Measurements from ENCODE around the gene GRB2.

Gene GRB2

DNA sequence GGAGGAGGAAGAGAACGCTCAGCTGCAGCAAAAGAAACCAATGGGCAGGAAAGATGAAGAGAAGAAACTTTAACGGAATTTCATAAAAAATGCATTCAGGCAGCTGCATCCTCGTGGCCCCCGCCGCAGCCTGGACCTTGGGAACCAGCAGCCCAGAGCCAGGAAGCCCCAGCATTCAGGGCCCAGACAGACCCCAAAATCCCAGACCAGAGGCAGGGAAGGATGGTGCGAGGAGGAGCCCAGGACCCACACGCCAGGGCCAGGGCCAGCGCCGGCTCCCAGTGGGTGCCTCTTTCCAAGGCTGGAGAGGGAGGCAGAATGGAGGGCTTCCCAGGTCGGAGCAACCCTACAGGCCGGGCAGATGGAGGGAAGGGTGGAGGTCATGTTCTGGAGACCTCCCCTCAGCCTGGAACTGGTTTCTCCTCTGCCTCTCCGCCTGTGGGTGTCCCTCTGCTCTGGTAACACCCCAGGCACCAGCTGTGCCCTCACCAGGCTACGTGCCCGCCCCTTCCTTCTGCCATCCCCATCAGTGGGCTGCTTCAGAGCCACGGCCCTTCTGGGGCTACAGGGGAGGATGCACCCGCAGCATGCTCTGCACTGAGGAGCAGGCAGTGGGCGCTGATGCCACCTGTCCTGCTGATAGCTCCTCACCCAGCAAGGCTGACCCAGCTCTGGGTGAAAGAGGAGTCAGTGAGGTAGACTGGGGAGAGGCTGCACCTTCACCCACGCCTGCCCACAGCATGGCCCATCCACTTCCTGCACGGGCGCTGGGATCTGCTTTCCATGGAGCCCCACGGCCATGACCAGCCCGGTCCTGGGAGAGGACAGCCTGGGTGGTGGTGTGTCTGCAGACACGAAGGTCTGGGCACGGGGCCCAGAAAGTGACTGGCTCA, 133.3 kb downstream of the GRB2 start:
- Mint-ChIP-seq H3K36me3 (peaks cover 28 to 43% of the 10 kb centered on the region in 2 donors), H3K27ac (peak overlapping the region; percentile 95), H3K4me1 (peaks cover 30 to 60% of the 10 kb centered on the region in 2 donors), H3K4me3 (peak overlapping the region; percentile 89 to 97), H3K9me3 (no peaks in the 10 kb centered on the region), H3K27me3 (no peaks in the 10 kb centered on the region)
- DNase-seq, result no peak
- ATAC-seq (replicated peaks), result no peak

DNA sequence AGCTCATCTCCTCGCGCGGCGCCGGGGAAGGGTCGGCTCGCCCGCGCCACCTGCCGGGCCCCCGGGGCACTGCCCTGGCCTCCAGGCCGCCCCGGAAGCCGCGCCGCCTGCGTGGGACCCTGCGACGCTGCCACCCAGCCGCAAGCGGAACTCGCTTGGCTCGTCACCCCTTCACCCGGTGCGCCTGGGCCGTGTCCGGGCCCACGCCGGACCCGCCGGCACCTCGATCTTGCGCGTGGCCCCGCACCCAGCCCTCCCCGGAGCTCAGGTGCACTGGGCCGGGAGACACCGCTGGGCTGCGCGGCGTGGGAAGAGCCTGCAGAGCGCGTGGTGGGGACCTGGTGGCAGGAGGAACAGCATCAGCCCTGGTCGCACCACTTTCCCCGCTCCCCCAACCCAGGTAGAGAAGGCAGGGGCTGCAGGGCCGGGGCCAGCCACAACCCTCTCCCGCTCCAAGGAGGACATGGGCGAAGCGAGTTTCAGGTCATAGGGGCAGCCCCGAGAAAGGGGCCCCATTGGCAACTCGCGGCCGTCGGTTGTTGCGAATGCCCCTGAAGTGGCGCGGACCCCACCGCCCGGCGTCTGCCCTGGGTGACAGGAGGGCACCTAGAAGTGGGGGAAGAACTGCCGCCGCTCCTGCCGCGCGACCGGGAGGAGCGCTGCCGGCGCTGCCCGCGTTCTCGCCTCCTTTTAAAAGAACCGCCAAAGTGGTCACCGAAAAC, 134.1 kb downstream of the GRB2 start:
- no peaks in the 10 kb centered on the region for H3K9me3 Mint-ChIP-seq

DNA sequence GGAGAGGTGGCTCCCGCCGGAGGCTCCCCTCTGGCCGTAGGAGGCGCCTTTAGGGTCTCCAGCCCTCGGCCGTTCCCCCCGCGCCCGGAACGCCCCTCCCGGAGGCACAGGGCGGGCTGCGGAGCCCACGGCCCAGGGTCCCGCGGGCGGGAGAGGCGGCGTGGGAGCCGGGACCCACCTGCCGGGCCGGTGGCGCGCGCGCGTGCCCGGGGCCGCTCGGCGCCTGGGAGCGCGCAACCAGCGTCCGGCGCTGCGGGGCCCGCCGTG, 134.6 kb downstream of the GRB2 start, which contains the start of gene MIF4GD:
Gene MIF4GD (minus strand): TSS at position 266 of the 267 bp plus-strand sequence. CDS start 1,036 bp downstream, outside the sequence.
- DNase-seq (no peak), ATAC-seq (replicated peaks) (peak in 1 of 2 donors; percentile 25)
- no peaks in the 10 kb centered on the region for H3K27me3 Mint-ChIP-seq
- H3K4me3 Mint-ChIP-seq, result peak within 1 kb of the TSS; percentile 91 to 97
- H3K27ac Mint-ChIP-seq, result peak within 1 kb of the TSS; percentile 97
- H3K36me3 Mint-ChIP-seq, result peaks cover 33 to 43% of the 10 kb centered on the region in 2 donors
- H3K9me3 Mint-ChIP-seq, result no peaks in the 10 kb centered on the region
- peaks cover 32 to 66% of the 10 kb centered on the region in 2 donors for H3K4me1 Mint-ChIP-seq

More for the DNA sequence above, 134.1 kb downstream of the GRB2 start:
- DNase-seq (peak; percentile 85), ATAC-seq (replicated peaks) (peak; percentile 73 to 83)
- peaks cover 32 to 43% of the 10 kb centered on the region in 2 donors for H3K36me3 Mint-ChIP-seq
- H3K27me3 Mint-ChIP-seq, result no peaks in the 10 kb centered on the region
- peak overlapping the region; percentile 95 for H3K27ac Mint-ChIP-seq
- peak overlapping the region; percentile 89 to 97 for H3K4me3 Mint-ChIP-seq
- peaks cover 32 to 66% of the 10 kb centered on the region in 2 donors for H3K4me1 Mint-ChIP-seq

DNA sequence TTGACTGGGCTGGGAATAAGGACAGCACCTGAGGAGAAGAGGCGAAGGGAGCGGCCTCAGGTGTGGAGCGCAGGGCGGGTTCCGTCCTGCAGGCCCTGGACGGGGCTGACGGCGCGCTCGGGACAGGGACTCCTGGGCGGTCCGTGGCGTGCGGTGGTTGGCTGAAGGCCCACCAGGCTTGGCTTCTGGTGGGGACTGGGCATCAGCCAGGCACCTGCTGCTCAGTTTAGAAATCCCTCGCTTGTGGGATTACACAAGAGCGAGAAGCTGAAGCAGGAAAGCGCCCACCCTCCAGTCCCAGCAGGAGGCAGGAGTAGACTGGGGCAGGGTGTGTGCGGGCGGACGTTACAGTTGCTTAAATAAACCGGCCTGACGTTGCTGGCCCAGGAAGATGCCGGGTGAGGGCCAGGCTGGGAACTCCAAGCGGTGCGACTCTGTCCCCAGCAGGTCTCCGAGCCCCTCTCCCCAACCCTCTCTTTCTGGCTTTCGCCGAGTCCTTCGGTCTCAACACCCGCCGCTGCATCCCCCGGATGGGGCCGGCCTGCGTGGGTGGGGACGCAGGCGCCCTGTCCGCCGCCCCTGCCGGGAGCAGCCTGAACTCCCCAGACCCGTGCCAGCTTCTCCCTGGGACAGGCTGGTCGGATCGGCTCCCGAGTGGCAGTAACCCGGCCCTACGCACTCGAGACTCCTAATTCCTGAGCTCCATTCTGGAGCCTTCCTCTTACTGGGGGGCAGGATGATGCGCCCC, 135.1 kb downstream of the GRB2 start:
- DNase-seq (peak; percentile 69), ATAC-seq (replicated peaks) (peak; percentile 59 to 60)
- no peaks in the 10 kb centered on the region for H3K9me3 Mint-ChIP-seq
- no peaks in the 10 kb centered on the region for H3K27me3 Mint-ChIP-seq
- H3K27ac Mint-ChIP-seq, result peak overlapping the region; percentile 97
- peaks cover 32 to 68% of the 10 kb centered on the region in 2 donors for H3K4me1 Mint-ChIP-seq
- peak overlapping the region; percentile 91 to 97 for H3K4me3 Mint-ChIP-seq
- H3K36me3 Mint-ChIP-seq, result peaks cover 33 to 44% of the 10 kb centered on the region in 2 donors

DNA sequence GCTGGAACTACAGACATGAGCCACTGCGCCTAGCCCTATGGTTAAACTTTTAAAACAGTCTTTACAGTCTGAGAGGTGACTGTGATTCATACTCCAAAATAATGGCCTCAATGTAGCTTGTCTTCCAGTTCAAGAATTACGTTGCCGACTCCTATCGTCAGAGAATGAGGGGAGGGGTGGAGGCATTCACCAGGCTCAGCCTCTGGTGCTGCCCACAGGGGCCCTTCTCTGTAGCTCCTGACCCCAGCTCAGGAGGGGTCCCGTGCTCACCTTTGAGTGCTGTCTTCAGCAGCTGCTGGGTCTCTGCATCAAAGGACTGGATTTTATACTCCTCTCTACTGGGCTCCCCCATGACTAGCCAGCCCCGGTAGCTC, 135.6 kb downstream of the GRB2 start:
- peaks cover 33 to 42% of the 10 kb centered on the region in 2 donors for H3K36me3 Mint-ChIP-seq
- H3K9me3 Mint-ChIP-seq, result no peaks in the 10 kb centered on the region
- peak overlapping the region; percentile 91 to 97 for H3K4me3 Mint-ChIP-seq
- no peak for DNase-seq
- H3K4me1 Mint-ChIP-seq, result peaks cover 32 to 67% of the 10 kb centered on the region in 2 donors
- ATAC-seq (replicated peaks), result peak in 1 of 2 donors; percentile 0
- H3K27ac Mint-ChIP-seq, result peak overlapping the region; percentile 97
- H3K27me3 Mint-ChIP-seq, result no peaks in the 10 kb centered on the region

All from stimulated activated naive B cell treated with anti-CD40 and anti-IgM and Interleukin-4, amounts not matched to agents 10 μg/mL and 1 μg/mL and 100 μg/mL, for 72 hours (primary cell).